GM19452 (cell line): Measurements from ENCODE around the gene NINL.
"Not testable (repeated sequence)": the region's sequence is repeated elsewhere in the genome, so short reads cannot be mapped to it uniquely, and the experiment has no call there.

Experiments
- ATAC-seq: cut with Tn5 transposase; IDR thresholded peaks from one replicate; pipeline ENCODE4 v1.9.1; 2021; ENCODE audit not compliant: unreplicated experiment

Gene NINL

DNA sequence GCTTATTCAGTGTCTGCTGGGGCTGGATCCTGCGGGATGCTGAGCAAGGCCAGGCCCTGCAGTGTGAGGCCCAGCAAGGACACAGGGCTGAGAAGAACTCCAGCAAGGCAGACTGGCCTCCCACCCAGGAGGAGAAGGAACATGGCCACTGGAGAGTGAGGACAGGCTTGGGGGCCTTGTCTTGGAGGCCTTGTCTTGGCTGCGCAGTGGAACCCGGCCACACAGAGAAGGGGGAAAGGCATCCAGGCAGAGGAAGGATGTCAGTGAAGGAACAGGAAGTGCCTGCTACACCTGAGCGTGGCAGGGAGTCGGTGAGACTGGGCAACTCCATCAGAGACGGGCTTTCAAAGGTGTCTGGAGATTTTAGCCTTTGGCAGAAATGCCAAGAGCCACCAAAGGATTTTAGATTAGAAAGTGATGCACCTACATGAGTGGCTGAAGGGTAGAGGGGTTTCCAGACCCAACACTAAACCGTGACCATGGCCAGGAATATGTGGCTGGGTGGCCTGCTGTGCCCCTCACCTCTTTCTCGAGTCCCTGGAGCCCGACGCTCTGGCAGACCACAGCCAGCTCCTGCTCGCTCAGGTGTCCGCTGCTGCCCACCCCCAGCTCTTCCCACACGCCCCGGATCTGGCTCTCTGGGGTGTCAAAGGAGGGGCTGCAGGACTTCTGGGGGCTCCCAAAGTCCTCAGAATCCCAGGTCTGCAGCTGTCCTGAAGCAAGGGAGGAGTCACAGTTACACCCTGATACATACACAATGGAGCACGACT is 80.8 kb downstream of the NINL start:
- no peak for ATAC-seq

DNA sequence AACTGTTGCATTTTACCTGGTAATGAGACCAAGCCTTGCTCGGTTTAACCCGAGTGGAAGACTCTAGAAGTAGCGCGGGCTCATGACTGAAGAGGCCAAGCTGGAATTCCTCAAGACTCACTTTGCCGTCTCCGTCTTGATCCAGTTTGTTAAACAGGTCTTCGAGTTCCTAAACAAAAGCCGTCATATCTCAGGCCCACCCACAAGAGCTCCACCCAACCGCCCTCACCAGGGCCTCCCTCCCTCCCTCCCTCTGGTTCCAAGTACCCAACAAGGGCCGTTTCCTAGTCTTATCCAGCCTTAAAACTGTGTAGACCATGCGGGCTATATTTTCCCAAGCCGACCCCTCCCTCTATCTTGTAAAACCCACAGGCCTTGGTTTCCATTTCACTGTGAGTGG is 81.4 kb downstream of the NINL start:
- ATAC-seq = no peak

DNA sequence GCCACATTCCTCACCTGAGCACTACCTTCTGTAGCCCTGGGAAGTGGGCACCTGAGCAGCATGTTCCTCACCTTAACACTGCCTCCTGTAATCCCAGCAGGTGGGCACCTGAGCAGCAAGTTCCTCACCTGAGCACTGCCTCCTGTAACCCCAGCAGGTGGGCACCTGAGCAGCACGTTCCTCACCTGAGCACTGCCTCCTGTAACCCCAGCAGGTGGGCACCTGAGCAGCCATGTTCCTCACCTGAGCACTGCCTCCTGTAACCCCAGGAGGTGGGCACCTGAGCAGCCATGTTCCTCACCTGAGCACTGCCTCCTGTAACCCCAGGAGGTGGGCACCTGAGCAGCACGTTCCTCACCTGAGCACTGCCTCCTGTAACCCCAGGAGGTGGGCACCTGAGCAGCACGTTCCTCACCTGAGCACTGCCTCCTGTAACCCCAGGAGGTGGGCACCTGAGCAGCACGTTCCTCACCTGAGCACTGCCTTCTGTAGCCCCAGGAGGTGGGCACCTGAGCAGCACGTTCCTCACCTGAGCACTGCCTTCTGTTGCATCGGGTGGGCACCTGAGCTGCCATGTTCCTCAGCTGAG is 82.2 kb downstream of the NINL start:
- not testable (repeated sequence) for ATAC-seq

DNA sequence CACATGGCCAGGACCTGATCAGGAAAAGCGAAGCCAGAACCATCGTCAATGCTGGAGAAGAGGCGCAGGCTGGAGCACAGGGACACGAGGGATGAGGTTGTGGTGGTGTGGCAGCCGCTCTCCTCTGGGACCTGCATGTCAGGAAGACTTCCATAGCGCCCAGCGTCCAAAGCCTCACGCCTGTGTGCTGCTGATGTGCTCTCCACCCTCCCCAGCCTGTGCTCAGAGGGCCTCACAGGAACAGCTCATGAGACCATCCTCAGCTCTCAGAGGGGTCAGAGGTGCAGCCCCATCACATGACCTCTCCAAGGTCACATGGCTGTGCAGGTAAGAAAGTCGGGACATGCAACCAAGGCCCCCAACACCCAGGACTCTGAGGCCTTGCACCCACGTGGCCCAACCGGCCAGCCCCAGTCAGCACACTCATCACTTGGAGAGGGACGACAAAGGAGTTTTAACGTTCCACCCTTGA is 84.4 kb downstream of the NINL start:
- ATAC-seq = no peak

- no peak for ATAC-seq
These were observed 85.4 kb downstream of the NINL start for GRCh38 chr20:25499855-25500434.

DNA sequence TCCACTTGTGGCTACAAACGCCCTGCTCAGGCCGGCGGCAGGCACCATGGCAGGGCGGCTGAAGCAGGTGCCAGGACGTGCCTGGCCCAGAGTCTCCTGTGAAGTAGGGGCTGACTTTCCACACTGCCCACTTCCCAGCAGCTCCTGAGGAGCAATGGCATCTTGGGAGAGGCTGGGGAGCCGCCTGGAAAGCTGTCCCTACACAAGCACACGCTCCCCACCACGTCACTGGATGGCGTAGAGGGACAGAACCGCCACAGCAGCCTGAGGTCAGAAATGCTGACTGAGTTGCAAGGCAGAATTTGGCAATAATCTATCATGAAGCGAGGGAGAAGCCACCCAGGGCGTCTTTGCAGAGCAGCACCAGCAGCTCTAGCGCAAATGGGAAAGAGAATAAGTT is 86.3 kb downstream of the NINL start:
- no peak for ATAC-seq

- no peak for ATAC-seq
These were observed 87.1 kb downstream of the NINL start for GRCh38 chr20:25498280-25498606.

GRCh38 chr20:25497586-25498279 is 87.6 kb downstream of the NINL start:
- no peak for ATAC-seq

GRCh38 chr20:25496968-25497401 is 88.3 kb downstream of the NINL start:
- no peak for ATAC-seq

- no peak for ATAC-seq
These were observed 89.0 kb downstream of the NINL start for GRCh38 chr20:25496165-25496967.

- no peak for ATAC-seq
These were observed 90.0 kb downstream of the NINL start for GRCh38 chr20:25495189-25495824.

DNA sequence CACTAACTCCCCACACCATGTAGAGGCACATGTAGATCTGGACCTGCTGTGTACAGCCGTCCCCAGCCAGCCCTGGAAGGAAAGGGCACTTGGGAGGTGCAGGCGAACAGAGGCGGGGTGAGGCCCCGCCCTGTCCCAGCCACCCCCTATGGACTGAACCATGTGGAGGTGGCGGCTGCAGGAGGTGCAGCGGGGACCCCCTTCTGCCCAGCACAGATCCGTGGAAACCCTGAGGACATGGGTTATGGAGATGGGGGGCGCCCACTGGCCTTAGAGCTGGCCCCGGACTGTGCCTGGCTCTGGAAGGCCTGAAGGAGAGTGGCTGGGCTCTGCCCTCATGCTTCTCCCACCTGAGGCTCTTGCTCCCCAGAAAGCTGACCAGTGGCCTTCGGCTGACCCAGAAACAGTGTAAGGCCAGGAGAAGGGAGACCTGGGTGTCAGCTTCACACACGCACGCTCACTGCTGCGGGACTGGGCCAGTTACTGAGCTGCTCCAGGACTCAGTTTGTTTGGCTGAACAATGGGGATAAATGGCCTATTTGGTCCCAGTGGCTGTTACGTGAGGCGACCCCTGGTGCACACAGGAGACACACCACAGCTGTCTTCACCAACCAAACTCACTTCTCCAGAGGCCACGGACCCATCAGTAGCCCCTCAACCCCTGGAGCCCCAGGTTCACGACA is 90.7 kb downstream of the NINL start:
- no peak for ATAC-seq

GRCh38 chr20:25493748-25494505 is 91.4 kb downstream of the NINL start:
- ATAC-seq = no peak

- ATAC-seq = no peak
These were observed 92.2 kb downstream of the NINL start for GRCh38 chr20:25493137-25493536.

GRCh38 chr20:25491446-25492038 is 93.8 kb downstream of the NINL start:
- ATAC-seq = no peak

DNA sequence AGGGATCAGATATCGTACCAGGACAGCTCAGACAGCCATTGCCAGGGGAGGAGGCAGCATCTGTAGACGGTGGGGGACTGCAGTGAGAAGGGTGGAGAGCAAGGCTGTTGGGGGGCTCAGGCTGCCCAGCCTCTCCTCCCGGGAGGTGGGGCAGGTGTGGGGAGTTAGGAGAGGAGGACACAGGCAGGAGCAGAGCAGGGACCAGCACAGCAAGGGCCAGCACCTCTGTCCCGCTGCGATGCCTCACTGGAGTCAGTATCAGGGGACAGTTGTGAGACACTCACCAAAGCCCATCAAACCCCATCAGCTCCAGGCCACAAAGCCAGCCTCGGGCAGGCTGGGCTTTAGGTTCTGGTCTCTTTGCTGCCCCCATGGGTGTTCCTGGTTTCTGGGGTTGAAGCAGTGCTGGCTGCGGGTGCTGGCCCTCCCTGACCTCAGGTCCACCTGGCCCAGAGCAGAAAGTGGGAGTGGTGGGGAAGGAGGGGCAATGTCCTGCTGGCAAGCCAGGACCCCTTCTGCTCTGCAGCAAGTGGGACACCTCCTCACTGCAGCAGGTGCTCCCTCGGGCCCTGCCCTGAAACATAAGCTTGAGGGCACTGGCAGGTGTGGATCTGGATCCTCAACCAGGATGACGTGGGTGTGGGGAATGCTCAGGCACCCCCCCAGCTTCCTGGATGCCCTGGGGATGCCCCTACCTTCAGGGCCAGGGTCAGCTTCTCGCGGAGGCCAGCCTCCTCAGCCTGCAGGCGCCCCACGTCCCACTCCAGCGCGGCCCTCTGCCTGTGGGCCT is 94.5 kb downstream of the NINL start:
- ATAC-seq = no peak

DNA sequence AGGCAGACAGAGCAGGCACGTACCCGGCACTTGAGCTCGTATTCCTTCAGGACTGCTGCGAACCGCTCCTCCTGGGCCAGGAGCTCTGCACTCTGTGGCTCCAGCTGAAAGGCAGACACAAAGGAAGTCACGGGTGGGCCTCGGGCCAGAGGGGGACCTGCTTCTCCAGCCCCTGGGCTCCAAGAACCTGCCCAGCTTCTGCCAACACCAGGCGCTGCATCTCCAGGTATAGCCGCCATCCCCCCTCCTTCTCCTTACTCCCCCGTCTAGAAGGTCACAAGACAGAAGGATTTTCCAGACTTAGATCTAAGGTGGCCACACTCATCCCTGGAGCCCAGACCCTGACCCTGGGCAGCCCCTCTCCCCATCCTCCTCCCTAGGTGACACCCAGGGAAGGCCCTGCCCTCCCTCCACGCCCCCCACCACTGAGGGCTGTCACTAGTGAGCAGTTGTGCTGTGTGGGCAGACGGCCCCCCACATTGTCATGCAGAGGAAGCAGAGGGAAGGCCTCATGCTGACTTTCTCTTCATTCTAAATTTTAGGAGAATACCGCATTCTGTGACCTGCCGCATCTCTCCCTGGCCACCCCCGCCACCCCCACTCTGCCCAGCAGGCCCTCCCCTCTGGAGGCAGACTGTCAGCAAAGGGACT is 96.0 kb downstream of the NINL start:
- no peak for ATAC-seq

- ATAC-seq = no peak
These were observed 97.4 kb downstream of the NINL start for GRCh38 chr20:25487975-25488374.
